Activated CD4-positive, alpha-beta memory T cell treated with anti-CD3 and anti-CD28 coated beads for 36 hours (primary cell): ENCODE results near the gene TMC3. TPM values are rescaled to one million over a fixed set of nuclear protein-coding genes. Genes with fewer than 3 reads are reported as not detected.
"Not testable (repeated sequence)": the region's sequence is repeated elsewhere in the genome, so short reads cannot be mapped to it uniquely, and the experiment has no call there.

ENCODE experiments used
- CTCF ChIA-PET: fragments of 350-600 bp; sonication (Branson Sonifier 250); formaldehyde crosslinking; loops from one replicate; lab custom pipeline; 2021; ENCODE audit warnings: antibody characterized with exemption, inconsistent platforms; lab: Charles Lee
- POLR2A ChIA-PET: fragments of 350-600 bp; sonication (Branson Sonifier 250); formaldehyde crosslinking; loops from one replicate; lab custom pipeline; 2021; ENCODE audit warnings: antibody characterized with exemption; lab: Charles Lee
- DNase-seq: peaks from one replicate; pipeline ENCODE4 v3.0.0-alpha.2; 2020
- H3K27ac Mint-ChIP-seq: one replicate; pipeline ENCODE4 v1.8.0; 2021; ENCODE audit warnings: mixed read lengths
- H3K27me3 Mint-ChIP-seq: one replicate; pipeline ENCODE4 v1.8.0; 2021; ENCODE audit warnings: mixed read lengths
- H3K36me3 Mint-ChIP-seq: one replicate; pipeline ENCODE4 v1.8.0; 2021; ENCODE audit warnings: mixed read lengths
- H3K4me1 Mint-ChIP-seq: one replicate; pipeline ENCODE4 v1.8.0; 2021; ENCODE audit warnings: low read depth, mixed read lengths
- H3K4me3 Mint-ChIP-seq: one replicate; pipeline ENCODE4 v1.8.0; 2021; ENCODE audit warnings: mild to moderate bottlenecking, mixed read lengths
- H3K9me3 Mint-ChIP-seq: one replicate; pipeline ENCODE4 v1.8.0; 2021; ENCODE audit warnings: mixed read lengths
- intact Hi-C: fragments of 100-400 bp; cut with micrococcal nuclease; formaldehyde crosslinking; loops from one replicate; pipeline ENCODE4 v1.15.1; 2023
- total RNA-seq, 2 experiments: library from RNA; stranded (reverse); gene quantifications; one replicate each; pipeline ENCODE4 v1.2.3, GENCODE V29; 2021

TMC3 gene
- total RNA-seq, 2 experiments from 2014 or later: not detected

DNA sequence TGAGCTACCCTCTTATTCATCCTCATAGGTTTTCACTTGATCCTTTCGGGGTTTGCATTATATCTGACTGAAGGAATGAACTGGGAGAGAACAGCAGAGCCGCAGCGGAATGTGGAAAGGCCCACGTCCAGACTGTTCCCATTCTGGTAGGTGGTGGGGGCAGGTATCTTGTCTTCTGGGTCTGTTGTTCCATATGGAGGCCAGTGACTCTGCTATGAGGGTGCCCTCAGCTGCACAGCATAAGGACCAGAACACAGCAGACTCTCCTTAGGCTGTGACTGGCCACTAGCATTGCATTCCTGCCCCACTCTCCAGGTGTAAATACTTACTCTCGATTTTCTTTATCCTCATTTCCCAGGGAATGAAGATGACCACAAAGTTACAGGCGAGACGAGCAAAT is 12.1 kb downstream of the TMC3 start:
- Mint-ChIP-seq H3K4me3 (no peak overlapping the region), H3K36me3 (peaks cover 2% of the 10 kb centered on the region), H3K9me3 (no peaks in the 10 kb centered on the region), H3K27ac (no peak overlapping the region), H3K27me3 (no peaks in the 10 kb centered on the region), H3K4me1 (no peaks in the 10 kb centered on the region)
- ChIA-PET POLR2A (no interaction called here), CTCF (interaction anchor here (1.0 kb wide), 1 partner anchor 96 kb away, joined by 3 read pairs; no protein-coding TSS in a partner anchor)
- intact Hi-C loops: no loop called here
- no peak for DNase-seq

DNA sequence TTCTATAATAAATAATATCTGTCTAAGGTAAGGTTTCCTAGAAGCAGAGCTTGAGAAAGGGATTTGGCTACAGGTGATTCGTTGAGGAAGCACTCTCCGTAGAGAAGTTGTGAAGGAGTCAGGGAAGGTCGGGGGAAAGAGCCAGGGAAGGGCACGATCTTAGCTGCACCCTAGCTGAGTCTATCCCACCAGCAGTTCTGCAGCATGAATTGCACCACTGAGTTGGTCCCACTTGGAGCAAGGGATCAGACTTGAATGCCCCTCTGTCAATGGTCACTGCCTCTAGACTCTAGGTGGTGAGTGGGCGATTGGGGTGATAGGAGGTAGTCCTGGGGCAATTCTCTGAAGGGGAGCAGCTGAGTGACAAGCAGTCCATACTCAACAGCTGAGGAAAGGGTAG is 13.5 kb downstream of the TMC3 start:
- CTCF ChIA-PET: no interaction called here
- DNase-seq: no peak
- Mint-ChIP-seq H3K9me3 (no peaks in the 10 kb centered on the region), H3K27ac (no peak overlapping the region), H3K4me1 (no peaks in the 10 kb centered on the region), H3K27me3 (no peaks in the 10 kb centered on the region), H3K4me3 (no peak overlapping the region), H3K36me3 (peaks cover 2% of the 10 kb centered on the region)
- POLR2A ChIA-PET: no interaction called here
- intact Hi-C loops: no loop called here

DNA sequence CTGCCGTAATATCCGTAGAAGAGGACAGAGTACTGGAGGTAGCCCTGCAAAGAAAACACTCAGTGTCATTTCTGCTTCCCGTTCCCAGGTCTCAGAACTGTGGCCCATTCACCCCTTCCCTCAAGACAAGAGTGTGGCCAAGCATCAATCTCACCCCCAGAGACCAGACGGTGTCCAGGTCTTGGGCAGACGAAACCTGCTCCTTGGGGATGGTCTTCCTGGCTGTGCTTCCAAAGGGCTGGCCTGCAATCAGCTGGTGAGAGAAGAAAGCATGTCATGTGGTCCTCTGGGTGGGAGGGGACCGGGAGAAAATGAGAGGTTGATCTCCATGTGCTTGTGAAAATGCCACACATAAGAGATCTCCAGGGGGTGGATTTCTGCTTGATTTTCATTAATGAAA is 15.8 kb downstream of the TMC3 start:
- ChIA-PET CTCF (interaction anchor here (1.0 to 2.0 kb wide), 2 partner anchors 83 to 92 kb away, joined by 3 to 9 read pairs; no protein-coding TSS in a partner anchor), POLR2A (no interaction called here)
- no peak for DNase-seq
- Mint-ChIP-seq H3K27me3 (no peaks in the 10 kb centered on the region), H3K9me3 (no peaks in the 10 kb centered on the region), H3K4me1 (no peaks in the 10 kb centered on the region), H3K27ac (no peak overlapping the region), H3K36me3 (peaks cover 2% of the 10 kb centered on the region), H3K4me3 (no peak overlapping the region)
- intact Hi-C loops: no loop called here

DNA sequence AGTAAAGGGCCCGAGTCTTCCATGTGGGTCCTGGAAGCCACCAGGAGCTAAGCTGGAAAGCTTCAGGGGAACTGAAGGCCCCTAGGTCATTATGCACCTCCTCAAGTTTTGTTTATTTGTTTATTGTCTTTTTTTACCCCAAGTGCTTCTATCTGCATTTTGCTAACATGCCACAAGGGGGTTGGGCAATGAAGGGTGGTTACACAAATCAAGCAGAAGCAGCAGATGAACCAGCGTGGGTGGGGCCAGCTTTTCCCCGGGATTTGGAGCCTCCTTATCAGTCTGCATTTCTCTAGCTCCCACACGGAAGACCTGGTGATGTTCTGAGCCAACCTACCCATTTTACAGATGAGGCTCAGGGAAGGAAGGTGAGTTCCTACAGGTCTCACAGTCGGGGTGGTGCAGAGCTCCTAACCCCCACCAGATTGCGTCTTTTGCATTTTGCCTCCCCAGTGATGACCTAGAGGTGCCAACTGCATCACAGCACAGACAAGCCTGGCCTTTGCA is 16.8 kb downstream of the TMC3 start:
- CTCF ChIA-PET: interaction anchor here (2.0 kb wide), 1 partner anchor 91 kb away, joined by 9 read pairs; no protein-coding TSS in a partner anchor
- POLR2A ChIA-PET: no interaction called here
- Mint-ChIP-seq H3K9me3 (no peaks in the 10 kb centered on the region), H3K27ac (no peak overlapping the region), H3K27me3 (no peaks in the 10 kb centered on the region), H3K4me1 (no peaks in the 10 kb centered on the region), H3K36me3 (peaks cover 2% of the 10 kb centered on the region), H3K4me3 (no peak overlapping the region)
- no peak for DNase-seq
- intact Hi-C loops: no loop called here

DNA sequence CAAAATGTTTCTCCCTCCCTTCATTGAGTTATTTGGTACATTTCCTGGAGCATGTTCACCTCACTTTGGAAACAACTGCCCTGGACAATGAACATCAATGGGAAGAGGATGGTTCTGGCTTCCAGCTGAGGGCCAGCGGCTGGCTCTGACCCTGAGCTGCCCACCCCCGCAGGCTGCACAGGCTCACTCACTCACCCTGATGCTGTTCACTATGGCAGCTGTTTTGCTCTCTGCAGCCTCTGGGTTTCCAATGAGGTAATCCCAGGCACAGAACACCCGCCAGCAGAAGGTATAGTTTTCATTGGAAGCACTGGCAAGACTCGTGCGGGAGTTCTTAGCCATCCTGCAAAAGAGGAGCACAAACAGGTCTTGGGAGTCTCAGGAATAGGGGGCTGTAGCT is 17.8 kb downstream of the TMC3 start:
- Mint-ChIP-seq H3K36me3 (no peaks in the 10 kb centered on the region), H3K27ac (no peak overlapping the region), H3K27me3 (no peaks in the 10 kb centered on the region), H3K4me1 (no peaks in the 10 kb centered on the region), H3K4me3 (no peak overlapping the region), H3K9me3 (no peaks in the 10 kb centered on the region)
- ChIA-PET POLR2A (no interaction called here), CTCF (interaction anchor here (2.0 kb wide), 1 partner anchor 90 kb away, joined by 9 read pairs; no protein-coding TSS in a partner anchor)
- intact Hi-C loops: no loop called here
- DNase-seq: no peak

DNA sequence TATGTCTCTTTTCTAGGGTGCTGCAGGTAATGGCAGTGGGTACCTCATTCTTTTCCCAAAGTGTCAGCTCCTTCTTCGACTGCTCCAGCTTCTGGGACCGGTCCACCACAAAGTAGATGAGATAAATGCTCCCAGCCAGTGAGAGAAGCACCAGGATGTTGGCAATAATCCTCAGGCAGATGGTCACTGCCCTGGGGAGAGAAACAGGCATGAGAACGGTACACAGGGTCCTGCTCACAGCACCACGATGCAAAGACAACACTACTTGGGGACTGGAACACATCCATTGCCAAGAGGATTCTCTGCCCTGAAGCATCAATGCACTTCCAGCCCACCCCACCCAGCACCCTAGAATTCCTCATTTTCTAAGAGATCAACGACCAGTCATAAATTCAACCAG is 22.4 kb downstream of the TMC3 start:
- DNase-seq: no peak
- ChIA-PET POLR2A (no interaction called here), CTCF (no interaction called here)
- intact Hi-C loops: no loop called here
- H3K27ac Mint-ChIP-seq: no peak overlapping the region
- H3K4me3 Mint-ChIP-seq: no peak overlapping the region
- no peaks in the 10 kb centered on the region for H3K27me3 Mint-ChIP-seq
- no peaks in the 10 kb centered on the region for H3K9me3 Mint-ChIP-seq
- no peaks in the 10 kb centered on the region for H3K36me3 Mint-ChIP-seq
- peaks cover 1% of the 10 kb centered on the region for H3K4me1 Mint-ChIP-seq

DNA sequence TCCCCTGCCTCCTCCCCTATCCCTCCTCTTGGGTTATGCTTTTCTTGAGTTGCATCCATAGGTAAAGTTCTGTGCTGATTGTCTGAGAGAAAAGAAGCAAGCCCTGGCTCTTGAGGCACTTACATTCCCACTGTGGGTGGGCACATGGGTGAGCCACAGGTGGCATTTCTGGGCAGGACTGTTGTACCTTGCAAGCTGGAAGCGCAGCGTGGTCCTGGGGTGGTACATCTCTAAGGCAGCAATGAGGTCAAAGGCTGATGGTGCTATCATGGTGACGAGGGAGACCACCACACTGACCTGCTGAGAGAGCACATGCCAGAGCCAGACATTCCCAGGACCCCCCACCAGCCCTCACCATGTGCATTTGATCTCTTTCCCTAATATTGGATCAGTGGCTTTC is 24.7 kb downstream of the TMC3 start:
- ChIA-PET POLR2A (no interaction called here), CTCF (interaction anchor here (1.1 kb wide), 1 partner anchor 12 kb away, joined by 3 read pairs; no protein-coding TSS in a partner anchor)
- H3K27ac Mint-ChIP-seq: no peak overlapping the region
- H3K4me3 Mint-ChIP-seq: no peak overlapping the region
- H3K36me3 Mint-ChIP-seq: no peaks in the 10 kb centered on the region
- peaks cover 3% of the 10 kb centered on the region for H3K4me1 Mint-ChIP-seq
- H3K9me3 Mint-ChIP-seq: no peaks in the 10 kb centered on the region
- intact Hi-C loops: no loop called here
- no peaks in the 10 kb centered on the region for H3K27me3 Mint-ChIP-seq
- DNase-seq: no peak

DNA sequence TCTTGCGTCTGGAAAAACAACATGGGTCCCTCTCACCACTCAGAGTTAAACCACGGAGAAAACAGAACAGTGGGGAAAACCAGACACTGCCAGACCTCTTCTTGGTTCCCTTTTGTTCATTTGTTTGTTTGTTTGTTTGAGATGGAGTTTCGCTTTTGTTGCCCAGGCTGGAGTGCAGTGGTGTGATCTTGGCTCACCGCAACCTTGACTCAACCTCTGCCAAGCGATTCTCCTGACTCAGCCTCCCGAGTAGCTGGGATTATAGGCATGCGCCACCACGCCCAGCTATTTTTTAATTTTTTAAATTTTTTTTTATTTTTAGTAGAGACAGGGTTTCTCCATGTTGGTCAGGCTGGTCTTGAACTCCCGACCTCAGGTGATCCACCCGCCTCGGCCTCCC is 25.3 kb downstream of the TMC3 start:
- POLR2A ChIA-PET, CTCF ChIA-PET, H3K27ac Mint-ChIP-seq, H3K4me1 Mint-ChIP-seq, H3K9me3 Mint-ChIP-seq, DNase-seq, intact Hi-C loops, H3K4me3 Mint-ChIP-seq, H3K36me3 Mint-ChIP-seq, H3K27me3 Mint-ChIP-seq: not testable (repeated sequence)

DNA sequence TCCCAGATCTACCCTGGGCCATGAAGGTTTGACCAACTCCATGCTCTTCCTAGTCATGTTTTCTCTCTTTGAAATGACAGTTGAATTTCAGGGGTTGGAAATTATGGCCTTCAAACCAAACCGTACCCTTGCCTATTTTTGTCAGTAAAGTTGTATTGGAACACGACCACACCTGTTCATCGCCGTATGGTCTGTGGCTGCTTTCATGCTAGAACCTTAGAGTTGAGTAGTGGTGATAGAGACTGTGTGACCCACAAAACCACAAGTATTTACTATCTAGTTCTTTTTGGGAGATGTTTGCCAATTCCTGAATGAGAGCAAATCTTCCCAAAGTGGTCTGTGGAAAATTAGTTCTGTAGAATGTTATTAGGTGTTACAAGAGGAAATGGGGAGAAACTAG is 26.1 kb downstream of the TMC3 start:
- Mint-ChIP-seq H3K27ac (no peak overlapping the region), H3K4me3 (no peak overlapping the region), H3K4me1 (peaks cover 3% of the 10 kb centered on the region), H3K9me3 (no peaks in the 10 kb centered on the region), H3K36me3 (no peaks in the 10 kb centered on the region), H3K27me3 (no peaks in the 10 kb centered on the region)
- intact Hi-C loops: no loop called here
- ChIA-PET POLR2A (no interaction called here), CTCF (no interaction called here)
- no peak for DNase-seq

DNA sequence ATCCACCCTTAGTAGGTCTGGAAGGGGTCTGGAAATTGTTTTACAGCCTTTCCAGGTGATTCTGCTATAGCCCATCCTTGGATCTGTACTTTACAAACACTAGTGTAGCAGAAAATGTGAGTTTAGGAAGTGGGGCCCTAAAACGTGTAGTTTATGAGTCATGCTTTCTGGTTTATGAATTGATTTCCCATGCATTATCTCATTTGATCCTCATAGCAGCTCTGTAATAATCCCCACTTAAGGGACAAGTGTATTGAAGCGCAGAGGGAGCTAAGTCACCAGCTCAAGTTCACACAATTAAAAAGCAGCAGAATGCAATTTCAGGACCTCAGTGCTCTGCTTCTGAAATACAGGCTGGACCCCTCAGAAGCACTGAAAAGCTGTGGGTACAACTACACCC is 27.4 kb downstream of the TMC3 start:
- H3K9me3 Mint-ChIP-seq: no peaks in the 10 kb centered on the region
- no peak overlapping the region for H3K4me3 Mint-ChIP-seq
- POLR2A ChIA-PET: no interaction called here
- peaks cover 3% of the 10 kb centered on the region for H3K4me1 Mint-ChIP-seq
- intact Hi-C loops: no loop called here
- no peaks in the 10 kb centered on the region for H3K27me3 Mint-ChIP-seq
- H3K36me3 Mint-ChIP-seq: no peaks in the 10 kb centered on the region
- CTCF ChIA-PET: interaction anchor here (1.4 kb wide), 1 partner anchor 80 kb away, joined by 4 read pairs; no protein-coding TSS in a partner anchor
- H3K27ac Mint-ChIP-seq: no peak overlapping the region
- no peak for DNase-seq

DNA sequence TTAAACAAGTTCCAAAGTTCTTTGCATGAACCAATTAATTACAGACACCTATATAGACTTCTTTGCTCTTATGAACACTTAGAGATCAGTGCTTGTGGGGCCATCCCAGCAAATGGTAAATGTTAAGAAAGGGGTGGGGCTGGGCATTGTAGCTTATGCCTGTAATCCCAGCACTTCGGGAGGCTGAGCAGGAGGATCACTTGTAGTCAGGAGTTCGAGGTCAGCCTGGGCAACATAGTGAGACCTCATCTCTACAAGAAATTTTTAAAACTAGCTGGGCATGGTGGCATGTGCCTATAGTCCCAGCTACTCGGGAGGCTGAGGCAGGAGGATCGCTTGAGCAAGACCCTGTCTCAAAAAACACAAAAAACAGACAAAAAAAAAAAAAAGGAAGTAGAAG is 30.6 kb downstream of the TMC3 start:
- Mint-ChIP-seq H3K36me3 (no peaks in the 10 kb centered on the region), H3K27ac (no peak overlapping the region), H3K9me3 (no peaks in the 10 kb centered on the region), H3K27me3 (no peaks in the 10 kb centered on the region), H3K4me1 (peaks cover 3% of the 10 kb centered on the region), H3K4me3 (no peak overlapping the region)
- POLR2A ChIA-PET: interaction anchor here (0.6 kb wide), 2 partner anchors 32 to 358 kb away, joined by 3 read pairs; no protein-coding TSS in a partner anchor
- DNase-seq: no peak
- CTCF ChIA-PET: interaction anchor here (1.0 to 2.0 kb wide), 2 partner anchors 8 to 77 kb away, joined by 3 to 6 read pairs; no protein-coding TSS in a partner anchor
- intact Hi-C loops: no loop called here

DNA sequence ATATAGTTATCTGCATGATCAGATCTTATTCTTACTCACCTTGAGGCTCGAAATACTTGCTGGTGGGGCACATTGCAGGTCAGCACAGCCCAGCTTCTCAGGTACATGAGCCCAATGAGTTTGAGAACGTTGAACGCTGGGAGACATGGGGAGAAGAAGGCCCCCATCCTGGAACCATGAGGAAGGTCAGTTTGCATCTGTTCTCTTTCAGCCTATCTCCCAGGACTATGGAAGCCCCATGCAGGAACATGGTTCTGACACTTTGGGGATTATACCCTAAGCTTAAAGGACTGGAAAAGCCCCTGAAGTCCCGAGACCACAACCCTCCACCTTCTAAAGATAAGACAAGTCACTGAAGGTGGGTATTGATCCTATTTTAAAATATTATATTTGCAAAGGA is 32.7 kb downstream of the TMC3 start:
- intact Hi-C loops: no loop called here
- Mint-ChIP-seq H3K27ac (no peak overlapping the region), H3K9me3 (no peaks in the 10 kb centered on the region), H3K4me1 (peaks cover 7% of the 10 kb centered on the region), H3K4me3 (no peak overlapping the region), H3K27me3 (no peaks in the 10 kb centered on the region), H3K36me3 (no peaks in the 10 kb centered on the region)
- no peak for DNase-seq
- CTCF ChIA-PET: interaction anchor here (1.2 kb wide), 1 partner anchor 75 kb away, joined by 4 read pairs; no protein-coding TSS in a partner anchor
- POLR2A ChIA-PET: no interaction called here

DNA sequence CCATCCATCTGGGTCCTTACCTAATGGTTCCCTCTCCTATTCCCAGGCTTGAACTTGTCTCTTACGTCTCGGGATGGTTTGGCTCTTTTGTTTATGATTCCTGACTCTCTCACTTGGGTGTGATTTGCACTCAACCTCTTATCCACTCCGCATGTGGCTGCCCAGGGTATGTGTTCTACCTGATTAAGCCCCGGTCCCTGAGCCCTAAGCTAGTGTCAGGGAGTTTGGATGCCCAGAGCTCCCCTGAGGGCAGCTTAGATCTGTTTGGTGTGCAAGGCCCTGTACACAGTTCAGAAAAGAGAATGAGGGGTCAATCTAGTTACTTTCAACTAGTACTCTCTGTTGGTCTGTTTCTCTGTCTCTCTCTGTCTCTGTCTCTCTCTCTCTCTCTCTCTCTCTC is 34.2 kb downstream of the TMC3 start:
- Mint-ChIP-seq H3K27ac (no peak overlapping the region), H3K4me1 (peaks cover 8% of the 10 kb centered on the region), H3K9me3 (no peaks in the 10 kb centered on the region), H3K27me3 (no peaks in the 10 kb centered on the region), H3K4me3 (no peak overlapping the region), H3K36me3 (no peaks in the 10 kb centered on the region)
- ChIA-PET POLR2A (no interaction called here), CTCF (interaction anchor here (1.6 to 5.7 kb wide), 2 partner anchors 65 to 74 kb away, joined by 10 to 65 read pairs; no protein-coding TSS in a partner anchor)
- intact Hi-C loops: loop anchor here (10.0 kb wide), 1 partner anchor 55 kb away; no protein-coding TSS in a partner anchor
- no peak for DNase-seq
